ENCODE data around the gene GRIP1.

- TF ChIP-seq CTCF (IDR thresholded peaks at IDR 0.05) (no peak), ZFX (IDR thresholded peaks at IDR 0.05; ENCODE audit: borderline replicate concordance) (no peak)
Measured at GRCh38 chr12:66584673-66585072, 94.2 kb downstream of the GRIP1 start.

All from 22Rv1 (cell line).